Activated T-cell treated with anti-CD3 and anti-CD28 coated beads for 24 hours (primary cell): ENCODE results near the gene PILRB.
"Not testable (repeated sequence)": the region's sequence is repeated elsewhere in the genome, so short reads cannot be mapped to it uniquely, and the experiment has no call there.

Experiments used
- DNase-seq: peaks from one replicate; pipeline ENCODE4 v3.0.0-alpha.2; 2020; ENCODE audit warnings: low read depth

Gene PILRB

DNA sequence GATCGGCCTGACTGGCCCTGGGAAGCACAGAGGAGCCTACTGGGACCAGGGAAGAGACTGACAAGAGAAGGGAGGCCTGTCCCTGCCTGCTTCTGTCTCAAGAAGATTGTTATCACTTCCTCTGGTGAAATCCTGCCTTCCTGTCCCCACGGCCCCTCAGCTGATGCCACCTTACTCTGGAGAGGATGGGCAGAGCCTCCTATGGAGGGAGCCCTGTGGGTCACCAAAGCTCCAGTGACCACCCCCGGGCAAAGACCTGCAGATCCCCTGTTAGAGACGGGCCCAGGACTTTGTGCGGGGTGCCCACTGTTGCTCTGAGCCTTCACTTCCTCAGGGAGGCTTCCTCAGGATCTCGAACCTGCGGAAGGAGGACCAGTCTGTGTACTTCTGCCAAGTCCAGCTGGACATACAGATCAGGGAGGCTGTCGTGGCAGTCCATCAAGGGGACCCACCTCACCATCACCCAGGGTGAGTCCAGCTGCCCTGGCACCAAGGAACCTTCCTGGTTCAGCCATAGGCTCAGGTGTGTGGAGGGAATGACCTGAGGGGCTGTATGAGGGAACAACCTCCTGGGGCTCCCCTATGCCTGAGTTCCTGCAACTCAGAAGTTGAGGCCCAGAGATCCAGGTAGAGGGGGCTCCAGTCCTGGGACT is 1.4 kb upstream of the PILRB start:
- DNase-seq = no peak

DNA sequence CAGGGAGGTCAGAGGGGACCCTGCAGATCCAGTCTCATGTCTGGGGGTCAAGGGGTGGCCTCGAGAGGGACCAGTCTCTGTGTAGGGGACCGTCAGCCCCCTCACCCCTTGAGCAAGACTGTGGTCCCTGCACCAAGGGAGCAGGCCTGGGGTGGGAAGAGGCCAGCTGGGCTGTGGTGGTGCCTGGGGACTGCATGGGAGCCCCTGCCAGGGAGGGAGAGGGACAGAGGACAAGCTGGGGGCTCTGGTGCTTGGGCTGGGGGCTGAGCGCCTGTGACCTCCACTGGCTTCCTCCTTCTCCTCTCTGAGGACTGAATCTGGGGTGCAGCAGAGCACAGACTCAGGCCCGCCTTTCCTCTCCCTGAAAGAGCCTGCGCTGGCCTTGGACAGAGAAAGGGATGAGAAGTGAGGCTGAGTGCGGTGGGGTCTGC is 771 bp upstream of the PILRB start:
- no peak for DNase-seq

DNA sequence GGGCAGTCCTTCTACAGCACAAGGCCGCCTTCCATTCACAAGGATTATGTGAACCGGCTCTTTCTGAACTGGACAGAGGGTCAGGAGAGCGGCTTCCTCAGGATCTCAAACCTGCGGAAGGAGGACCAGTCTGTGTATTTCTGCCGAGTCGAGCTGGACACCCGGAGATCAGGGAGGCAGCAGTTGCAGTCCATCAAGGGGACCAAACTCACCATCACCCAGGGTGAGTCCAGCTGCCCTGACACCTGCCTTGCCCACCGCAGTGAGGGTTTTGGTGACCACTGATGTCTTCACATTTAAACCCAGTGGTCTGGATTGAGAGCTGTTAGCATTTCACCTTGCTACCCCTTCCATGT is 918 bp downstream of the PILRB start:
- no peak for DNase-seq

DNA sequence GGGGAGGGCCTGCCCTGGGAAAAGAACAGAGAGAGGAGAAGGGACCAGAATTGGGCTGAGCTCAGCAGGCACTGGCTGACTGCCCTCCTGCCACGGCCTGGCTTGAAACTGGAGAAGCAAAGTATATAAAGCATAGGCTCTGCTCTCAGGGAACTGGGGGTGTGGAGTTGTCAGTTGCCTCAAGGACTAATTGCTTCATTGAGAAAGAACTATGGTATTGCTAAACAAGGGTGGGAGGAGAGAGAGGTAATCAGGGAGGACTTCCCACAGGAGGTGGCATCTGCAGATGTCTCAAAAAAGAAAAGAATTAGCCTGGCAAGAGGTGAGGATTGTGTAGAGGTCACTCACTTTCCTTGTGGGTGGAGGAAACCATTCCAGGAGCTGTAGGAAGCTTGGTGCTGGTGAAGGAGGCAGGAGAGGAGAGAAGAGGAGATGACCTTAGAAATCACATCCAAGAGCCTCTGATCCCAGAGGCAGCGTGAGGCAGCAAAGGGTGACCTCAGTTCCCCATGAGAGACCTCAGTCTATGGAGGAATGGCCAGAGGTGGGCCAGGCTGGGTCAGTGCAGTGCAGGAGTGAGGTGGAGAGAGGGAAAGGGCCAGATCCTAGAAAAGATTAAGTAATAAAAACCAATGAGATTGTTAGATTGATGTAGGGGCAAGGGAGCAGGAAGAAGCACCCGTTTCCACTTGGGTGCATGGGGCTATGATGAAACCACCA is 2.4 kb downstream of the PILRB start:
- no peak for DNase-seq

DNA sequence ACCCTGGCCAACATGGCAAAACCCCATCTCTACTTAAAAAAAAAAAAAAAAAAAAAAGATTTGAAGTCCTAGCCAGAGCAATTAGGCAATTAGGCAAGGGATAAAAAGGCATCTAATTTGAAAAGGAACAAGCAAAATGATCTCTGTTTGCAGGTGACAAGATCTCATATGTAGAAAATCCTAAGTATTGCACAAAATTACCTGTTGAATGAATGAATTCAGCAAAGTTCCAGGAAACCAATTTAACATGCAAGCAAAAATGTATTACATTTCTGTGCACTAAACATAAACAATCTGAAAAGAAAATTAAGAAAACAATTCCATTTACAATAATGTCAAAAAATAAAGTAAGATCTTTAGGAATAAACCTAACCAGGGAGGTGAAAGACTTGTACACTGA is 5.2 kb downstream of the PILRB start:
- no peak for DNase-seq

DNA sequence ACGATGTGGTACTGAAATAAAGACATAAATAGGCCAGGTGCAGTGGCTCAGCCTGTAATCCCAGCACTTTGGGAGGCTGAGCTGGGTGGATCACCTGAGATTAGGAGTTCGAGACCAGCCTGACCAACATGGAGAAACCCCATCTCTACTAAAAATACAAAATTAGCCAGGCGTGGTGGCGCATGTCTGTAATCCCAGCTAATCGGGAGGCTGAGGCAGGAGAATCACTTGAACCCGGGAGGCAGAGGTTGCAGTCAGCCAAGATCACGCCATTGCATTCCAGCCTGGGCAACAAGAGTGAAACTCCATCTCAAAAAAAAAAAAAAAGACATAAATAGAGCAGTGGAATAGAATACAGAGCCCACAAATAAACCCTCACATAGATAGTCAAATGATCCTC is 5.9 kb downstream of the PILRB start:
- DNase-seq = not testable (repeated sequence)

DNA sequence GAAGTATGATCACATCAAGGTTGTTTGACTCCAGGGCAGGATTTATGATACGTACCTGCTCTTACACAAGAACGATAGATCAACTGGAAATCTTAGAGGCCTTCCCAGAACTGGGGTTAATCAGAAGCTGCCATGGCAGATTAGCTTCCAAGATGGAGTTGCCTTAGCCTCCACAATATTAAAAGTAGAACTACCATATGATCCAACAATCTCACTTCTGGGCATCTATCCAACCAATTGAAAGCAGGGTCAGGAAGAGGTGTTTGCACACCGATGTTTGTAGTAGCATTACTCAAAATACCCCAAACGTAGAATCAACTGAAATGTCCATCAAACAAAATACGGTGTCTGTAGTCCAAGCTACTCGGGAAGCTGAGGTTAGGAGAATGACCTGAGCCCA is 6.6 kb downstream of the PILRB start:
- DNase-seq = no peak

DNA sequence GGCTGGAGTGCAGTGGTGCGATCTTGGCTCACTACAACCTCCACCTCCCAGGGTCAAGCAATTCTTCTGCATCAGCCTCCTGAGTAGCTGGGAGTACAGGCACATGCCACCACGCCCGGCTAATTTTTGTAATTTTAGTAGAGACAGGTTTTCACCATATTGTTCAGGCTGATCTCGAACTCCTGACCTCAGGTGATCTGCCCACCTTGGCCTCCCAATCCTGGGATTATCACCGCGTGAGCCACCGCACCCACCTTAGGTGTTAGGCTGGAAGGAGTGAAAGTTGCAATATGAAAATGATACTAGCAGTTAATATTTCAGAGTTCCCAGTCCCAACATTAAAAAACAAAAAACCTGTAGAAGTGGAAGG is 8.1 kb downstream of the PILRB start:
- not testable (repeated sequence) for DNase-seq

DNA sequence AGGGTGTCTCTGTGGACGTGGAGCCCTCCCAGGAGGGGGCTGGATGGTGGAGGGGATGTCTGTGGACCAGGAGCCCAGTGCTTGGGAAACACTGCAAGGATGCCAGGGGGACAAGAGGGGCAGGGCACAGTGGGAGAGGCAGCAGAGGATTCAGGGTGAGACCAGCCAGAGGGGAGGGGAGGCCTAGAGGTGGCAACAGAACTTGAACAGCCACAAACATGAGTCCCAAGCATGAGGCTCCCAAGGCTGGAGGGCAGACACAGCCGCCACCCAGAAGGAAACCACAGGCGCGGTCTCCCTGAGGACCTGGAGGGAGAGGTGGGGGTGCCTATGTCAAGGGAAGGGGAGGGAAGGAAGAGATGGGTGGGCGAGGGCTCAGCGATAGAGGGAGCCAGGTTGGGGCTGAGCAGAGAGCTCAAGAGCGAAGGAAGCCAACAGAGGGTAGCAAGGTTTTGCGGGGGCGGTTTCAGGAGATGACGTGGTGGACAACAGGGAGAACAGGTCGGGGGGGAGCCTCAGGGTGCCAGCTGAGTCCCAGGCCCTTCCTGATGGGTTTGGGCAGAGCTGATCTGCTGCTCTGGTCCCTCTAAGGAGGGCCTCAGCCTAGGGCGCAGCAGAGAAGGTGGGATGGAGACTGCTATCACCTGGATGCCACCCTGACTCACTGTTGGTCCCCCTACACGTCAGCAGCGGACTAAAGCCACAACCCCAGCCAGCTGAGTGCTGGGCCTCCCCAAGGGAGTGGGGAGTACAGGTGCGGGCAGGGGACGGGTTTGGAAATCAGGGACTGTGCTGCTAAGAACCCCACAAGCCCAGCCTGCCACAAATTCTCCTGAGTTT is 8.7 kb downstream of the PILRB start:
- no peak for DNase-seq

DNA sequence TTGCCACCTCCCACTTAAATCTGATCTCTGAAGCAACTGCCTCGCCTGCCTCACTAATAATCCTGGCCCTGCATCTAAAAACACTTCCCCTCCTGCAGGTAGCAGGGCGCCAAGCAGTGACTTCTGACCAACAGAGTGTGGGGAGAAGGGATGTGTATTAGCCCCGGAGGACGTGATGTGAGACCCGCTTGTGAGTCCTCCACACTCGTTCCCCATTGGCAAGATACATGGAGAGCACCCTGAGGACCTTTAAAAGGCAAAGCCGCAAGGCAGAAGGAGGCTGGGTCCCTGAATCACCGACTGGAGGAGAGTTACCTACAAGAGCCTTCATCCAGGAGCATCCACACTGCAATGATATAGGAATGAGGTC is 9.3 kb downstream of the PILRB start:
- no peak for DNase-seq

DNA sequence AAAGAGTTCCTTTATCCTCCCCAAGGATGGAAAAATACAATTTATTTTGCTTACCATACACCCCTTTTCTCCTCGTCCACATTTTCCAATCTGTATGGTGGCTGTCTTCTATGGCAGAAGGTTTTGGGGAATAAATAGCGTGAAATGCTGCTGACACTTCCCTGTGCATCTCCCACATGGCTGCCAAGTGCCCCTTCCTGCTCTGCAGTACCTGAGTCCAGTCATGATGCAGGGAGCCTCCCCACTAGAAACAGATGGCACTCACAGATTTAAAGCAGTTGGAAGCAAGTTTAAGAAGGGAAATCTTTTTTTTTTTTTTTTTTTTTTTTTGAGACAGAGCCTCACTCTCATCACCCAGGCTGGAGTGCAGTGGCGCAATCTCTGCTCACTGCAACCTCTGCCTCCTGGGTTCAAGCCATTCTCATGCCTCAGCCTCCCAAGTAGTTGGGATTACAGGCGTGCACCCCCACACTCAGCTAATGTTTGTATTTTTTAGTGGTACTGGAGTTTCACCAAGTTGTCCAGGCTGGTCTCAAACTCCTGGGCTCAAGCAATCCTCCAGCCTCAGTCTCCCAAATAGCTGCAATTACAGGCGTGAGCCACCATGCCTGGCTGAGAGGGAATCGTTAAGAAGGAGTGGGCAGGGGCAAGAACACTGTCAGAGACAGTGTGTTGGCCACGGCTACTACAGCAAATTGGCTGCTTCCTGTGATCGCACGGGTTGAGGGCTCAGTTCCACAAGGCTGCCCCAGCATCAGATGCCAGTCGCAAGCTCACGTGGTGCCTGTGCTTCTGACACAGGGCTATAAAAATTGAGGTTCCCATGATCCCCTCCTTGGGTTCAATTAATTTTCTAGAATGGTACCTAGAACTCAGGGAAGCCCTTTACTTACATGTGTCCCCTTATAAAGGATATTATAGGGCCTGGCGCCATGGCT is 10.0 kb downstream of the PILRB start:
- no peak for DNase-seq

DNA sequence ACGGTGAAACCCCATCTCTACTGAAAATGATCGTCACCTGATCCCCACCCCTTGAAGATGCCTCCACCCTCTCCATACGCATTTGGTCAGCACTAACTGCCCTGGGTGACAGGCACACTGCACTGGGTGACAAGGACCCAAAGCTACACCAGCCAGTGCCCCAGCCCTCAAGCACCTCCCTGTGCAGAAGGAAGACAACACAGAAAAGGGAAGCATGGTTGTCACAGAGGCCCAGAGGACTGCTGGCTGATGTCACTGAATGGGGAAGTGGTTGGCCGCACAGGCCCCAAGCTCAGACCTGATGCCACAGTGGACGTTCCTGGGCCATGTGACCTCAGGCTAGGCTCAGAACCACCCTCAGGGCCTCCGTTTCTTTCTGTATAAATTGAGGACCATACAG is 11.2 kb downstream of the PILRB start:
- no peak for DNase-seq

DNA sequence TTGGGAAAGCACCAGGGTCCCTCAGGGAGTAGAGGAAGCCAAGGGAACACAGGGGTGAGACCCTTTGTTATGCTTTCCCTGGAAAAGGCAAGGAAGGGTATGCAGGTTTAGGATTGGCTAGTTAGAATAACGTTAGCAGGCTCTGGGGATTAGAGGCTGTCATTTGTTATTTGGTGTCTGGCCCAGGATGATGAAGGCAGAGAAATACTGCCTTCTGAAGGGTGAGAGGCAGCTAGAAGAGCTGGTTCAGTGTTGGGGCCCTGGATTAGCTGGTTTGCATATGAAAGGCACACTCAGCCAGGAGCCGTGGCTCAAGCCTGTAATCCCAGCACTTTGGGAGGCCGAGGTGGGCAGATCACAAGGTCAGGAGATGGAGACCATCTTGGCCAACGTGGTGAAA is 12.4 kb downstream of the PILRB start:
- DNase-seq = no peak

DNA sequence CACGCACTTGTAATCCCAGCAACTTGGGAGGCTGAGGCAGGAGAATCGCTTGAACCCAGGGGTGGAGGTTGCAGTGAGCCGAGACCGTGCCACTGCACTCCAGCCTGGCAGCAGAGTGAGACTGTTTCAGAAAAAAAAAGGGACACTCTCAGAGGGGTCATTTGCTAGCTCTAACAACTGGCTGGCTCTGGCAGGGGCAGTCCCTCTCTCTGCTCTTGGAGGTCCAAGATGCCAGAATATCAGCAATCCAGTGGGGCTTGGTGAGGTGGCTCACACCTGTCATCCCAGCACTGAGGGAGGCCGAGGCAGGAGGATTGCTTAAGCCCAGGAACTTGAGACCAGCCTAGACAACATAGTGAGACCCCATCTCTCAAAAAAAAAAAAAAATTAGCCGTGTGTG is 12.8 kb downstream of the PILRB start:
- no peak for DNase-seq

DNA sequence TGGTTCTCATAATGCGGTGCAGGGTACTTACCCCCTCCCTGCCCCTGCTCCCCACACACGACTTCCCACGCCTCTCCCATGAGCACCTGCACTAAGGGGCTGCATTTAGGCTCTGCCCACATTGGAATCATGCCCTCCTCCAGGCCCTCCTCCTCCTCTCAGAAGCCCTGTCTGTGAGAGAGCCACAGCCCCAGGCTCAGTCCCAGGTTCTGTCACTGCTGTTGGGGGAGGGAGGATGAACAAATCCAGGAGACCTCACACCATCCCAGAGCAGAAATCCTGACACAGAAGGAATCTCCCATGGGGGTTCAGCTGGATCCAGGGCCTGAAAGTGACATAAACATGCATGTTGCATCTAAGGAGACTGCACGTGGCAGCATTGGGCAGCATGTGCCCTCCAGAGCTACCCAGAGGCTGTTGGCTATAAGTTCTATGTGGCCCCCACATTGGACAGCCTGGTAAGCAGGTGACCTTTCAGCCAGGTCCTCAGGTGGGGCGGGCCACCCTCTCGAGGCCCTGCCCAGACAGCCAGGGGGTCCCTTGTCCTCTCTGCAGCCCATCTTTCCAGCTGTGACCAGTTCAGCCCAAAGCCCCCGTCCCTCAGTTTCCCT is 13.7 kb downstream of the PILRB start:
- no peak for DNase-seq

DNA sequence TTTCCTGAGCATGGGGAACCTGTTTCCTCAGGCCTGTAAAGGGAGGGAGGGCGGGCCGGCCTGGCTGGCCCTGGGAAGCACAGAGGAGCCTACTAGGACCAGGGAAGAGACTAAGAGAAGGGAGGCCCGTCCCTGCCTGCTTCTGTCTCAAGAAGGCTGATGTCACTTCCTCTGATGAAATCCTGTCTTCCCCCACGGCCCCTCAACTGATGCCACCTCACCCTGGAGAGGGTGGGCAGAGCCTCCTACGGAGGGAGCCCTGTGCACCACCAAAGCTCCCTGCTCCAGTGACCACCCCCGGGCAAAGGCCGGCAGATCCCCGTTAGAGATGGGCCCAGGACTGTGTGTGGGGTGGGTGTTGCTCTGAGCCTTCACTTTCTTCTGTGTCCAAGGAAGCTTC is 14.3 kb downstream of the PILRB start:
- no peak for DNase-seq

DNA sequence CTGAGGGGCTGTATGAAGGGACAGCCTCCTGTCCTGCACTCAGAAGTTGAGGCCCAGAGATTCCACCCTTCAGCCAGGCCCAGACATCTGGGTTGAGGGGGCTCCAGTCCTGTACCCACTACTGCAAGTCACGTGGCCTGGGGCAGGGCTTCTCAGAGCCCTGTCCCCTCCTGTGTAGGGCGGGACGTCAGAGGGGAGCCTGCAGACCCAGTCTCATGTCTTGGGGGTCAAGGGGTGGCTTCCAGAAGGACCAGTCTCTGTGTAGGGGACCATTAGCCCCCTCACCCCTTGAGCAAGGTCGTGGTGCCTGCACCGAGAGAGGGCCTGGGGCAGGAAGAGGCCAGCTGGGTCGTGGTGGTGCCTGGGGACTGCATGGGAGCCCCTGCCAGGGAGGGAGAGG is 14.8 kb downstream of the PILRB start:
- DNase-seq = no peak

DNA sequence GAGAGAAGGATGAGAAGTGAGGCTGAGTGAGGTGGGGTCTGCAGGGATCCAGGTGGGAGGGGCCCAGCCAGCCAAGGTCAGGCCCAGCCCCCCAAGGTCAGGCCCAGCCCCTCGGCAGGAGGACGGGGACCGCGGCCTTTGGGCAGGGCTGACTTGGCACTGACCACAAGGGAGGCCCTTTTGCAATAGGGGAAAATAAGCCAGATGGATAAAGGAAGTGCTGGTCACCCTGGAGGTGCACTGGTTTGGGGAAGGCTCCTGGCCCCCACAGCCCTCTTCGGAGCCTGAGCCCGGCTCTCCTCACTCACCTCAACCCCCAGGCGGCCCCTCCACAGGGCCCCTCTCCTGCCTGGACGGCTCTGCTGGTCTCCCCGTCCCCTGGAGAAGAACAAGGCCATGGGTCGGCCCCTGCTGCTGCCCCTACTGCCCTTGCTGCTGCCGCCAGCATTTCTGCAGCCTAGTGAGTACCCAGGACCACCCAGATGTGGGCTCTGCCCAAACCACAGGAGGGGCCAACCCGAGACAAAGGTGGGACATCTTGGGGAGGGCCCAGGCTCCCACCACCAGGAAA is 15.4 kb downstream of the PILRB start, which contains the start of gene PILRA:
Gene PILRA, plus strand, starts transcription at position 227 of the 571 bp plus-strand sequence. Its CDS starts 170 bp downstream, at position 397.
- DNase-seq = no peak

DNA sequence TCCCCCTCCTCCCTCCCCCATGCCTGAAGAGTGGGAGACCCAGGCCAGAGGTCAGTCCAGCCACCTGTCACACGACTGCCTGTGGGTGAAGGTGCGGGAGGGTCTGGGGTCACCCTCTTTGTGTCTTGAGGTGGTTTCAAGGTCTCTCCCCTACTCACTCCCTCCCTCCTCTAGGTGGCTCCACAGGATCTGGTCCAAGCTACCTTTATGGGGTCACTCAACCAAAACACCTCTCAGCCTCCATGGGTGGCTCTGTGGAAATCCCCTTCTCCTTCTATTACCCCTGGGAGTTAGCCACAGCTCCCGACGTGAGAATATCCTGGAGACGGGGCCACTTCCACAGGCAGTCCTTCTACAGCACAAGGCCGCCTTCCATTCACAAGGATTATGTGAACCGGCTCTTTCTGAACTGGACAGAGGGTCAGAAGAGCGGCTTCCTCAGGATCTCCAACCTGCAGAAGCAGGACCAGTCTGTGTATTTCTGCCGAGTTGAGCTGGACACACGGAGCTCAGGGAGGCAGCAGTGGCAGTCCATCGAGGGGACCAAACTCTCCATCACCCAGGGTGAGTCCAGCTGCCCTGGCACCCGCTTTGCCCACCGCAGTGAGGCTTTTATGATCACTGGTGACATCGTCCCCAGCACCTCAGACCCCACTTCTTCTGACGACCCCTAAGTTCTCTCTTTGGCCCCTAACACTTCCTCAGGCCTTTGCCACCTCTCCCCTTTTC is 16.1 kb downstream of the PILRB start:
- DNase-seq = not testable (repeated sequence)

DNA sequence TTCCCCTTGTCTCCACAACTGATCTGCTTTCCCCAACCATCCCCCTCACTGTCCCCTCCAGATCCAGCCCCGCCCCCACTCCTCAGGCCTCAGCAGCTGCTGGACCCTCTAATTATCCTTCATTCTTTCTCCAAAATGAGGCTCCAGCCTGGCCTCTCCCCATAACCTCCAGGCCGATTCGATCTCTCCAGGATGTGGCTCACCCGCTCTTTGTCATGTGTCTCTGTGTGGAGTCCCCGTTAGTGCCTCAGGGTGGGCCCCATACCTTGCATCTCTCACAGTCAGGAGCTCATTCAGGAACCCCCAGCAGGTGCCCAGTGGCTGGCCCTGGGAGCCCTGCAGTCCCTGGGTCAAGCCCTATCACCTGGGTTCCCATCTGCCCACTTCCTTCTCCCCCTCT is 16.7 kb downstream of the PILRB start:
- DNase-seq = no peak

DNA sequence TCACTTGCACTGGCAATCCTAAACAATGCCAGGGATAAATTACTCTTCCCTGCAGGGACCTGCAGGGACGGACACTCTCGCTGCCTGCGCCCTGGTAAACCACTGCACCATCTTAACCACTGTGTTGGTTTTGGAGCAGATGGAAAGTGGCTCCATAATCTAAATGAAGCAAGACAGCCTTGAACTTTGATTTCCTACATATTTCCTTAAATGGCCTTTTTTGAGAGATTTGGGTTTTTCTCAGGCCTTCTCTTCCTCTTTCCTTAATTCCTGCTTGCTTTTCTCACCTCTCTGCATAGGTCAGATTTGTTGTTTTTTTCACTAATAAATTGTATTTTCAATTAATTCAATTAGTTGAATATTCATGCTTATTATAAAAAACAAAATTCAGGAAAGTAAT is 18.1 kb downstream of the PILRB start:
- DNase-seq = no peak
